ENCODE measurements around the gene MTHFD1L.
"Not testable (repeated sequence)": the region's sequence is repeated elsewhere in the genome, so short reads cannot be mapped to it uniquely, and the experiment has no call there.

Gene MTHFD1L

GRCh38 chr6:151070631-151071051 lies 205.1 kb downstream of the MTHFD1L start:
- no peak for DNase-seq

- DNase-seq = peak; percentile 30
These were observed 205.8 kb downstream of the MTHFD1L start for GRCh38 chr6:151071295-151071694.

GRCh38 chr6:151073146-151073545 lies 207.6 kb downstream of the MTHFD1L start:
- DNase-seq = peak; percentile 38

GRCh38 chr6:151073701-151074100 lies 208.2 kb downstream of the MTHFD1L start:
- DNase-seq = no peak

GRCh38 chr6:151075005-151075404 lies 209.5 kb downstream of the MTHFD1L start:
- DNase-seq = no peak

- DNase-seq = no peak
These were observed 210.0 kb downstream of the MTHFD1L start for GRCh38 chr6:151075527-151075926.

- no peak for DNase-seq
These were observed 210.5 kb downstream of the MTHFD1L start for GRCh38 chr6:151075930-151076555.

GRCh38 chr6:151078655-151079054 lies 213.2 kb downstream of the MTHFD1L start:
- no peak for DNase-seq

- DNase-seq = peak; percentile 17
These were observed 216.2 kb downstream of the MTHFD1L start for GRCh38 chr6:151081656-151082055.

GRCh38 chr6:151082079-151082478 lies 216.6 kb downstream of the MTHFD1L start:
- DNase-seq = no peak

GRCh38 chr6:151084275-151084674 lies 218.8 kb downstream of the MTHFD1L start:
- peak; percentile 24 for DNase-seq

- DNase-seq = not testable (repeated sequence)
These were observed 221.6 kb downstream of the MTHFD1L start for GRCh38 chr6:151087055-151087454.

GRCh38 chr6:151087861-151088598 lies 222.5 kb downstream of the MTHFD1L start:
- DNase-seq = peak; percentile 26

GRCh38 chr6:151088599-151088935 lies 223.1 kb downstream of the MTHFD1L start:
- peak; percentile 5 for DNase-seq

- DNase-seq = peak; percentile 9
These were observed 223.5 kb downstream of the MTHFD1L start for GRCh38 chr6:151088963-151089362.

- DNase-seq = no peak
These were observed 224.5 kb downstream of the MTHFD1L start for GRCh38 chr6:151089978-151090377.

- peak; percentile 15 for DNase-seq
These were observed 226.1 kb downstream of the MTHFD1L start for GRCh38 chr6:151091571-151091970.

GRCh38 chr6:151092591-151092990 lies 227.1 kb downstream of the MTHFD1L start:
- peak; percentile 4 for DNase-seq

GRCh38 chr6:151093706-151094105 lies 228.2 kb downstream of the MTHFD1L start:
- DNase-seq = no peak

- DNase-seq = no peak
These were observed 230.2 kb downstream of the MTHFD1L start for GRCh38 chr6:151095538-151096254.

GRCh38 chr6:151096255-151096612 lies 230.7 kb downstream of the MTHFD1L start:
- DNase-seq = no peak

- DNase-seq = no peak
These were observed 231.4 kb downstream of the MTHFD1L start for GRCh38 chr6:151096691-151097606.

- DNase-seq = no peak
These were observed 232.7 kb downstream of the MTHFD1L start for GRCh38 chr6:151098166-151098565.
